ENCODE data around the gene MAN1C1.
A peak's percentile ranks its signal among the peaks of the same experiment; 100 is the strongest.

Gene MAN1C1

GRCh38 chr1:25767437-25767770 is 150.8 kb downstream of the MAN1C1 start:
- DNase-seq, result no peak

GRCh38 chr1:25768999-25769398 is 152.4 kb downstream of the MAN1C1 start:
- no peak for DNase-seq

GRCh38 chr1:25769625-25770383 is 153.2 kb downstream of the MAN1C1 start:
- DNase-seq, result no peak

- DNase-seq, result no peak
These were observed 154.1 kb downstream of the MAN1C1 start for GRCh38 chr1:25770541-25771220.

- peak; percentile 26 for DNase-seq
These were observed 154.9 kb downstream of the MAN1C1 start for GRCh38 chr1:25771221-25772114.

GRCh38 chr1:25772164-25772563 is 155.6 kb downstream of the MAN1C1 start:
- DNase-seq, result no peak

- DNase-seq, result no peak
These were observed 156.2 kb downstream of the MAN1C1 start for GRCh38 chr1:25772692-25773245.

- DNase-seq, result no peak
These were observed 157.0 kb downstream of the MAN1C1 start for GRCh38 chr1:25773441-25774125.

GRCh38 chr1:25774206-25774803 is 157.7 kb downstream of the MAN1C1 start:
- no peak for DNase-seq

GRCh38 chr1:25774921-25775771 is 158.6 kb downstream of the MAN1C1 start:
- peak; percentile 87 for DNase-seq

GRCh38 chr1:25779388-25779787 is 162.8 kb downstream of the MAN1C1 start:
- no peak for DNase-seq

GRCh38 chr1:25779894-25780293 is 163.3 kb downstream of the MAN1C1 start:
- DNase-seq, result no peak

- no peak for DNase-seq
These were observed 163.9 kb downstream of the MAN1C1 start for GRCh38 chr1:25780318-25781129.

- DNase-seq, result no peak
These were observed 164.5 kb downstream of the MAN1C1 start for GRCh38 chr1:25781130-25781433.

- no peak for DNase-seq
These were observed 166.1 kb downstream of the MAN1C1 start for GRCh38 chr1:25782608-25783201.

- DNase-seq, result no peak
These were observed 168.0 kb downstream of the MAN1C1 start for GRCh38 chr1:25784575-25785051.

- DNase-seq, result no peak
These were observed 168.9 kb downstream of the MAN1C1 start for GRCh38 chr1:25785333-25786067.

GRCh38 chr1:25786887-25787759 is 170.5 kb downstream of the MAN1C1 start:
- DNase-seq, result no peak
